GM19328 (cell line): ENCODE results near the gene NEDD8.

Experiments used
- ATAC-seq: cut with Tn5 transposase; IDR thresholded peaks from one replicate; pipeline ENCODE4 v1.9.1; 2021; ENCODE audit warnings: mild to moderate bottlenecking, moderate library complexity; ENCODE audit not compliant: unreplicated experiment

Gene NEDD8

DNA sequence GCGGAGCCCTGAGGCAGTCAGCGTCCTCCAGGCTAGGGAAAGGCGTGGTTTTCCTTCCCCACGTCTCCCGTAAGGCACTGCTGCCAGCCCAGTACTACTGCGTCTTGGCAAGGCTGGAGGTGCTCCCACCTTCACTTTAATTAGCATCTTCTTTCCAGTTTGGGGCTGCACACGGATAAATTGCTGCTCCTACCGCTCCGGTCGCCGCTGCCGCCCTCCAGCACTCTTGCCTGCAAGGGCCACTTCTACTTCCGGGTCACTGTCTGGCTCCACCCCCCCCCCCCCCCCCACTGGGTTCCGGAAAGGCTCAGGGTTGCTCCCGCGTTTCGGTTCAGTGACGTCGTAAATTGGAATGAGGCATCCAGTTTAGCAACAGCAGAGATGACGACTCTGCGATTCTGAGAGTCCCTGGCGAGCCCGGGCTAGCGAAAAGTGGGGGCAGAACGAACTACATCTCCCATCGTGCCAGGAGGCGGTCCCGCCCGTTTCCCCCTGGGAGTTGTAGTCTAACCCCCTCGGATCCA is at the start of gene NEDD8:
NEDD8 (minus strand) TSS at position 247 of the 524 bp plus-strand sequence; CDS start at position 147, 100 bp downstream.
- ATAC-seq, result peak; percentile 68

DNA sequence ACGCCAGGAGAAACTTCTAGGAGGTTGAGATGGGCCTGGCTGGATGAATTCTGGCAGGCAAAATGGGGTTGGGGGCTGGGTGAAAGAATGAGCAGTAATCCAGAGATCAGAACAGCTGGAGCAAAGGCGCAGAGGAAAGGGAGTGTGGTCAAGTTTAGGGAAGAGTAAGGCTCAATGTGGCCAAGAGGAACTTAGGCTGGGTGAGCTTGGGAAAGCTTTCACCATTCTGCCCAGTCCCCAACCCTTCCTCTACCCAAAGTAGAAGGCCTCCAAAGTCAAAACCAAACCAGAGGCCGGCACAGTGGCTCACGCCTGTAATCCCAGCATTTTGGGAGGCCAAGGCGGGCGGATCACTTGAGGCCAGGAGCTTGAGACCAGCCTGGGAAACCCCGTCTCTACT is 49.5 kb upstream of the NEDD8 start:
- no peak for ATAC-seq

DNA sequence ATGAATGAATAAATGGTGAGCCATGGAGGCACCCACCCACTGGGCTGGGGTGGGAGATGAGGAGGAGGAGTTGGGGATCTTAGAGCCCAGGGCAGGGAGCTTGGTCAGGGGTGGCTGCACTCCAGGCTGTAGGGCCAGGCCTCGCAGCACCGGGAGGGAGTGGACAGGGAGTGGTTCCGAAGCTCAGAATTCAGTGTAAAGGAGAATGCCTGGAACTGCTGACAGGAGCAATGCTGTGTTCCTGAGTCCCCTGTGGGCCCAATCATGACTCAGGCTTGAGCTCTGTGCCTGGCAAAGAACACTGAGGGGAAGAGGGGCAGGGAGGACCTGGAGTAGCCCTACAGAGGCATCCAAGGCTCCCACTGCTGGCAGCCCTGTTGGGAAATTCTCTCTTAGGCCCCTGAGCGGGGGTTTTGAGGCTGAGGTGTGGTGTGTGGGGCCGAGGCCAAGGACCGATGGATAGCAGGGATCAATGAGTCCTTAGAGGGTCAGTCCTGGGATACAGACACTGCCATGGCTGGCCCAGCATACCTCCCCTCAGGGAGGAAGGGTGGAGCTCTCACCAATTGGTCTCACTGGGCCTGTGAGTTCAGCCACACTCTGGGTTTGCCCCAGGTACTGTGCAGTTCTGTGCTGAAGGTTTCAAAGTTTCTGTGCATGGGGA is 48.8 kb upstream of the NEDD8 start:
- no peak for ATAC-seq

DNA sequence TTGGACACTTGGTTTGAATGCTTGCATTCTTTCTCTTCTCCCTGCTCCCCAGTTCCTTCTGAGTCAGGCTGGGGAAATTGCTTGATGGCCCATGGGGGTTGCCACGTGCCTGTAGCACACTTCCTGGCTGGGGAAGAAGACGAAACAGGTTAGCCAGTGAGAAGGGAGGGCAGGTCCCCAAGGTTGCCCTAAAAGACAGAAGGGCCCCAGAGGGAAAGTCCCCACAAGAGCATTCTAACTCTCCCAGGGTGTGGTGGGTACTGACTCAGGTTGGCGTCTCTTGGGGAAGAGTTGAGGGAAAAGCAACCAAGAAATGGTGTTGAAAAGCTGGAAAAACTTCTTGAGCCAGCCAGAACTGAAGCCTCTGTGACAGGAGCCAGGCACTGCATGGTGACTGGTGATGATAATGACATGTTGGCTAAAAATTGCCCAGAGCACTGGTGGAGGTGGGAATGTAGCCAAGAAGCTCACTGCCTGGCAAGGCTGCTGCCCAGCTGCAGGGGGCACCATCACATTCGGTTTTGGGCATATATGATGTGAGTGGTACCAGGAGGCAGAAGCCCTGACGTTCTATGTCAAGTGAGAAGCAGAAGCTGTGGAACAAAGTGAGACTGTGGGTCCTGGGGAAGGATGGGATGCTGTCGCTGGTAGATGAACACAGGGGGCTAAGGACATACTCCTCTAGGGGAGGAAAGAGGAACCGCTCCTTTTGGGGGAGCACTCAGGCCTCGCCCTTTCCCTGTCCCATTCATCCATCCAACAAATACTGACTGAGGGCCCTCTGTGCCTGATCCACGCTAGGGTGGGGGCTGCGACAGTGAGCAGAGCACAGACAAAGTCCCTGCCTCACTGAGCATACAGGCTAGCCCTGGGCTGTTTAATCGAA is 47.4 kb upstream of the NEDD8 start:
- peak; percentile 52 for ATAC-seq

DNA sequence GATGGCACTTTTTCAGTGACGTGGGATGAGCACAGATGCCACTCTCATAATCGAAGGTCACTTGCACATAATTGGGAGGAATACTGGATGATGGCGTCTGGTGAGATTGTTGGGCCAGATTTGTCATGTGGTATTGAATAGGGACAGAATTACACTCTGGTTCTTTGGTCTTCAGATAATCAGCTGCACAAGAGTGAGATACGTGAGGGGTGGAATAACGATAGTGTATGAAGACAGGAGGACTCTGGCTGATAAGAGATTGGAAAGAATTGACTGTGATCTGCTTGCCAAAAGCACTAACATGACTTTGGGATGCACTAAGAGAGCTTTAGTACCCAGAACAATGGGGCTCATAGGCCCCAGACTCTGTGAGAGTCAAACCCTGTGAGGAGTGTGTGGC is 46.3 kb upstream of the NEDD8 start:
- no peak for ATAC-seq

DNA sequence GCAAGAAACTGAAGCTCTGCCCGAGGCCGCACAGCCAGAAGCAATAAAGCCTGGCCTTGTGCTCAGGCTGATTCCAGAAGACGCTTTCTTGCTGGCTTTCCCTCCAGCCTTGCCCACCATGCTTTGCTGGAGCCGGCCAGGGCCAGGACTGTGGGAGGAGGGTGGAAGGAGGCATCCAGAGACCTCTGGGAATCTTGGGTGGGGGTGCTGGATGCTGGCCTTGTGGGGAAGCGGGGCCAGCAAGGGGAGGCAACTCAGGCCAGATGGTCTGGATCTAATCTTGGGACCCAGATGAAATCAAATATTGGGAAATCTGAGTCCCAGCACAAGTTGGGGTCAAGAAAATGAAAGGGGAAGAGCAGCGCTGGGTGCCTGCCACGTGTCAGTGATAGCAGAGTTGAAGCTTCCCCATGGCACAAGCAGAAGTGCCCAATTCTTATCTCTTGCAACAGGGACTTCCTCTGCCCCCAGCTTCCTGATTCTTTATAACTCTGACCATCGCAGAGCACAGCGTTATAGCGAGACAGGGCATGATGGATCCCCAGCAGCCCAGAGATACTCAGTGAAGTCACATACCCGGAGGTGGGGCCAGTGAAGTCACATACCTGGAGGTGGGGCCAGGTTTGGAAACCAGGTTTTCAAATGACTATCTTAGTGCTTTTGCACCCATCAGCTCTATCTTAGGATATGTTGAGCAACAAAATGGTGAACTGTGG is 45.6 kb upstream of the NEDD8 start:
- ATAC-seq, result no peak

DNA sequence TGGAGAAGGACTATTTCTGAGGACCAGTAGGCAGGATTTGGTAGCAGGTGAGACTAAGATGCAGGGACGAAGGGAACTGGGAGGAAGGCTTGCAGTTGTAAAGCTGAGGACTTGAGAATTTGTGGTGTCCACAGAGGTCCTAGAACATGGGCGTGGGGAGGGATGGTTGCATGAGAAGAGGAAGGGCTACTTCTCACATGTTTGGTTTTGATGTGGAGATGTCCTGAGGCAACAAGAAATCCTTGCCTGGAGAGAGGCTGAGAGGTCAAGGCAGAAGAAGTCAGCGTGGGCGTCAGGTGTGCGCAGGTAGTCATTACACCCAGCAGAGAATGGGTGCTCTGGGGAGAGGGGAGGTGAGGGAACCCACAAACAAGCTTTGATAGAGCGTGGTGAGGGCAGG is 44.9 kb upstream of the NEDD8 start:
- ATAC-seq, result no peak

DNA sequence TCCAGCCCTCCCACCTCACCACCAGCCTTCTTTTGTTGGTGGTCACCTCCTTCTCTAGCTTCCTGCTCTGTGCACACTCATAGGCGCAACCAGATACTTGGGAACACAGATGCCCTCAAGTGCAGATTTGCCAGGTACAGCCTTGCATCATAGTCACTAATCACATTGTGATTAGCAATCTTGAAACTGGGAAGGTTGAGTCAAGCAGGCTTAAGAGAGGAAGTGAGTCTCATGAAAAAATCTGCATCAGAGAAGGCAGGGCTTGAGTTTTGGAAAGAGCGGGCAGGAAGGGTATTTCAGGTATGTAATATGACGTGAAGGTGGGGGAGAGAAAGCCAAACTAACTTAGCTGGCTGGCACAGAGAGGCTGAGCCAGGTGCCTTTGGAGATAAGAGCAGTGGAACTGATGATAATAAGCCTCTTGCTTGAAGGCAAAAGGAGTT is 42.0 kb upstream of the NEDD8 start:
- no peak for ATAC-seq

DNA sequence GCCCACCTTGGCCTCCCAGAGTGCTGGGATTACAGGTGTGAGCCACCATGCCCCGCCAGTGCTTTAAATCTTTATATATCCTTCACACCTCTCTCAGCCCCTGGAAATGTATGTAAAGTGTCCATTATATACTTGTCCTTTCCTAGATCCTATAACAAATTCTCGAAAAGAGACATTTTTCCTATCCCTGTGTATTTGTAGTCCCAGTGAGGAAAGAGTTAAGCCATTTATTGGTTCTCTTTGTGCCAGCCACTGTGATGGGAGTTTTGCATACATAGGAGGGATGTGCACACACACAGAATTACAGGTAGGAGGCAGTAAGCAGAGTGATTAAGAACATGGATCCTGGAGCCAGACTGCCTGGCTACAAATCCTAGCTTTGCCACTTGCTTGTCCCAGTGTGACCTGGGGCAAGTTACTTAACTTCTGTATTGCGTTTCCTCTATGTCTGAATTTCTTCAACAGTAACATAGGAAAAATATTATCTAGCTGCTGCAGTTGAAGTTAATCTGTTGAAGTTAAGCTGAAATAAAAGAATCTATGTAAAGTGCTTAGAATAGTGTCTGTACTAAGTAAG is 41.3 kb upstream of the NEDD8 start:
- no peak for ATAC-seq

DNA sequence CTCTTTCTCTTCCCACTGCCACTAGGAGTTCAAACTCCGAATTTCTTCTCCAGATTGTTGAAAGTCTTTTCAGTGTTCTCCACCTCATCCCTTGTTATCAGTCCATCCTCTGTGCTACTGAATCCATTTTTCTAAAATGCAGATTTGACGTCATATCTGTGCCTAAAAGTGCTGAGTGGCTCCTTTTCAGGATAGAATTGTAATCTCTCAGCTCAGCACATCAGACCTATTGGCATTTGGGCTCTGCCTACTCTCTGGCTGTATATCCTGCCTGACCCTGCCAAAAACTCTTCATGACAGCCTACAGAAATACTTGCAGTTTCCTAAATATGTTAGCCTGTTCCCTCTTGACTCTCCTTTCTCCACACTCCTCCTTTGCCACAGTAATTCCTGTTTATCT is 40.3 kb upstream of the NEDD8 start:
- ATAC-seq, result no peak

DNA sequence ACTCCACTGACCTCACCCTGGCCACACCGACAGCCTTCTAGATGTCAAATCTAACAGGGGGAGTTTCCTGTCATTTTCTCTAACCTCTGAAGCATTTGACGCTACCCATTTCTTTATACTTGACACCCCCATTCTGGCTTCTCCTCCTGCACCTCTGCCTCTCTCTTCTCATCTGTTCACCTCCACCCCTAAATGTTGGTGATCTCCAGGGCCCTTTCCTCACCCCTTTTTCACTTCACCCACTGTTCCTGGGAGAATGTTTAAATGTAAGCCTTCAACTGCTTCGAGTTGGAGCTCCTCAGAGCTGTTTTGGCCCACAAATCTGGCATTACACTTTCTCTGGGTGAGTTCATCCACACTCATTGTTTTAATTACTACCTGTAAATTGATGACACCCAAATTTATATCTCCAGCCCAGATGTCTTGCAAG is 39.7 kb upstream of the NEDD8 start:
- no peak for ATAC-seq

DNA sequence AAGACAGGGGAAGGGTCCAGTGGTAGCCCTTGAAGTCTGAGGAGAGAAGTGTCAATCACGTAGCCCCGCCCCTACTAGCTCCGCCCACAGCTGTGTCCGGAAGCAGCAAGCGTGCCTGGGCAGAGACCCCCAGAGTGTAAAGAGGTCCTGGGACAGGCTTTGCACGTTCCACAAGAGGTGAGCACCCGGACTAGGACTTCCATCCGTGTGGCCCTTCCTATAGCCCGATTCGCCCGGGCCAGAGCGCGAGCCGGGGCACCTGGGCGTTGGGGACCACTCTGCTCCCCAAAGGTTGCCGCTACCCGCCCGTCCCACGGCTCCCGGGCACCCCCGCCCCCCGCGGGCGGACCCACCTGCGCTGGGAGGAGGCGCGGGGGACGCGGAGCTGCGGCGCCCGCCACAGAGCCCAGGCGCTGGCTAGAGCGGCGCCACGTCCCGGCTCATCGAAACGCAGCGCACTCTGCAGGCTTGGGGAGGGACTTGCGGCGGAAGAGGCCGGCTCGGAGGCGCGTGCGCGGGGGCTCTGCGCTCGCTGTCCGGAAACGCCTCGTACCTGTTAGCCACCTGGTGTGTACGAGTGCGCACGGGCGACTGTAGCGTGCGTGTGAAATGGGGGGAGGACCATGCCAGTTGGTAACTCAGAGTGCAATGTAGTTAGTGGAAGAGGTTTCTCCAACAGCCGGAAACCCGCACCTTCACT is 39.1 kb upstream of the NEDD8 start, which contains the start of gene RABGGTA:
RABGGTA (minus strand) TSS at position 464 of the 700 bp plus-strand sequence. CDS start 482 bp downstream, outside the sequence.
- peak; percentile 85 for ATAC-seq

DNA sequence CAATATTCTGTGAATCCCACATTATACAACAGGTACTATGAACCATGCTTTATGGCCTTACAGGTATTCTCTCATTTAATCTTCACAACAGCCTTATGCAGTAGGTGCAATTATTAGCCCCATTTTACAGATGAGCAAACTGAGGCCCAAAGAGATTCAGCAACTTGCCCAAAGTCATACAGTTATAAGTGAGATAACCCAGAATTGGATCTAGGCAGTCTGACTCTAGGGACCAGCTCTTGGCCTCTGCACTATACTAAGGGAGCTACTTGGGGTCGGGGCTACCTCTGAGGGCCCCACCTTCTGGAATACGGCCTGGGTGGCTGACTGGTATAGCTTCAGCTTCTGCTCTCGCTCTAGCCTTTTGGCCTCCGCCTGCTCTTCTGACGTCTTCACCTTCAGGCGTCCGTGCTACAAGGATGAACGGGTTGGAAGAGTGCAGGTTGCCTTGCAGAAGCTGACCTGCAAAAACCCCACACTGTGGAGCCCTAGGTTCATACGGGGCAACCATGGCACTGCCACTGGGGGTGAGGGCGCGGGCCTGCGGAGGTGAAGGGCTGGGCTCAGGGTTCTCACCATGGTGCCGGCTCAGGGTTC is 38.5 kb upstream of the NEDD8 start:
- no peak for ATAC-seq

DNA sequence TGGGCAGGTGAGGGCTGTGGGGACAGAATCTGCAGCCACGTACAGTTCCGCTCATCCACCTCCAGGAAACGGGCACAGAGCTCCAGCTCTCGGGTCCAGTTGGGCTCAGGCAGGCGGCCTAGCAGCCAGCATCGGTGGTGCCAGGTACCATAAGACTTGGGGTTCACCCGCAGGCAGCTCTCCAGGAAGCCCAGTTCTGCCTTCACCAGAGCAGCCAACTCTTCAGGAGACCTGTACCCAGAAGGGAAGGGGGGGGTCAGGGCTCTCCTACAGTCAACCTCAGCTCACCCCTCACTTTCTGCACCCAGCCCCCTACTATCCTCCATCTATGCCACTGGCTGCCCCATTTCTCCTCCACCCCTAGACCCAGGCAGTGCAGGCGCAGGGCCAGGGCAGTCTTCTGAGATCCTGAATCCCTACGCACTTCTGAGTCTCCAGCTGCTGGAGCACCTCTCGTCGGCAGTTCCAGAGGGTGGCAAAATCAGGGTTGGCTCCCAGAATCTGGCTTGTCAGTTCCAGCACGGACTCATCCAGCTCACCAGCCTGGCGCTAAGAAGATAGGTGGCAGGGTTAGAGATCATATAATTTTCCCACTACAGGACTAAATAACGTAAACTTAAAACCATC is 37.9 kb upstream of the NEDD8 start:
- ATAC-seq, result no peak

DNA sequence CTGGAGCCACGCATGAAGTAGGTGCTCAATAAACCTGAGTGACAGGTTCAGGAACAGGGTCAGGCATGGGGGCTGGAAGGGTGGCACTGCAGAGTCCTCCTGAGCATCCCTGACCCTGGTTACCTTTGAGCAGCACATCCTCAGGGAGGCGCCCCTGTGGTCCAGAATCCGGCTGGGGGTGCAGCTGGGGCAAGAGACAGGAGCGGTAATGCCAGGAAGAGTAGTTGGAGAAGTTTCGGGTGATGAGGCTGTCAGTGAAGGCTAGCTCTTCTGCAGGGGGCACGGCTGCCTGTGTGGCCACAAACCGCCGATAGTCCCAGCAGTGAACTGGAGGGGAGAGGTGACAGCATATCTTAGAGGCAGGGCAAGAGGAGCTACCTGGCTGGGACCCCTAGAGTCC is 37.2 kb upstream of the NEDD8 start:
- ATAC-seq, result no peak

DNA sequence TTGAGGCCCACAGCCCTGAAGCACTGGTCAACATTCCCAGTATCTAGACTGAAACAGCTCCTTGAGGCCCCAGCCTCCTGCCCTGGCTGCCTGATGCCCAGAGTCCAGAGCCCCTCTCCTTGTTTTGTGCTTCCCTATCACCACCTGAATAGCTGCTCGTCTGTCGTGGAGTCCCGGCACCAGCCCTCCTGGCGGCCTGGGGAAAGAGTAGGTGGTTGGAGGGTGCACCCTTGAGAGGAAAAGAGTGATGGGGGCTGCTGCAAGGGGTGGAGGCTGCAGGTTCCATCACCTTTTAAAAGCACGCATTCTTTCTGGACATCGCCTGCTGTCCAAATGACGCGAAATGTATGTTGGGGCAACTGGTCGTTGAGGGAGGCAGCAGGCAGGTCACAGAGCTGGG is 36.1 kb upstream of the NEDD8 start:
- no peak for ATAC-seq

DNA sequence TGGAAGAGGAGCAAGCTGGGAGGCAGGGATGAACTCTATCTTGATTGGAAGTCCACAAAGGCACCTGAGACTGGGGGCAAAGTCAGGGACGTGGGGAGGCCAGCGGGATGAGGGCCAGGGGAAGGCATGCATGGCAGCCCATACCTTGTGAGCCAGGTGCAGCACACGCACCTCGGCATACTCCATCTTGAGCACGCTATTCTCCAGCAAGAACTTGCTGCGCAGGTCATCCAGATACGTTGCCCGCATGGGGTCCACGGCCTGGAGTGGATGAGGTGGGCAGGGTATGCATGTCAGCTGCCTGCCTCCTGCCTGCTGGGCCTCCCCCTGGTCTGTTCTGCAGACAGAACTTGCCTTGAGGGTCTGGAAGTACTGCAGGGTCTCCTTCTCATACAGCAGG is 35.3 kb upstream of the NEDD8 start:
- no peak for ATAC-seq

DNA sequence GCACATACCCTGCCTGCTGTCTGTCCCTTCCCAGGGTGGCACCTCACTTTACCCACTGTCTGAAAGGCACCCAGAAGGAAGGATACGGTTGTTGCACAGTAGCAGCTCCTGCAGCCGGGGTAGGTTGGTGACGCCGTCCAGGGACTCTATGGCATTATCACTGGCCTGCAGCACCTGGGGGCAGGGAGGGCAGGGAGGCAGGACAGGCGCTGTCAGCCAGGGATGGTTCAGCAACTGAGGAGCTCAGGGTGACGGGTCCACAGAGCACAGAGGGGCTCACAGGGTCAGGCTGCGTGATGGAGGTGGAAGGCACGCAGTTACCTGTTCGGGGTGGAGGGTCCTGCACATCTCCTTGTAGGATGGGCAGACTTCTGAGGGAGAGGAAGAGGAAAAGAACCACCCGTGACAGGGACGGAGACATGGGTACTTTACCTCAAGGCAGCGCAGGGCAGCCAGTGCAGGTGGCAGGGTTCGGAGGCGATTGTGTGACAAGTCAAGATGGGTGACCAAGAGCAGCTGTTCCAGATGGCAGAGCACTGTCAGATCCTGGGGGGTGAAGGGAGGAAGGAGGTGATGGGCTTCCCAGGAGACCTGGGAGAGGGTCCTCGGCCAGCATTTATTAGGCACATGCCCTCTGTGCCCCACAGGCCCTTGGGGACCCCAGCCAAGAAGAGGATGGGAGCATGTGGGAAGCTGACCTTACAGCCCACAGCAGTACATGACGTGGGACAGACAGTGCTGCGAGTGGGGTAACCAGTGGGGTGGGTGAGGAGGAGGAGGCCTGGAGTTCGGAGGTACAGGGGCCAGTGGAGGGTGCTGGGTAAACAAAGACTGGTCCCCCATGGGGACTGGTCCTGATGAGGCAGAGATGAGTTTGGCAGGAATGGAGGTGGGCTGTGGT is 34.4 kb upstream of the NEDD8 start:
- ATAC-seq, result no peak
